ENCODE measurements around the gene EPHB2.

- TF ChIP-seq CTCF (IDR thresholded peaks at IDR 0.05): no peak
- no peak for TF ChIP-seq POLR2AphosphoS5 (IDR thresholded peaks at IDR 0.05; ENCODE audit: insufficient read depth in 1 of 2, low read depth in 1 of 2)
These were observed 150.3 kb downstream of the EPHB2 start for GRCh38 chr1:22860883-22861385.

All from vagina (tissue), 2 donors.